DOHH2 (cell line): ENCODE data around the gene MAP3K15.

Source experiments
- EZH2phosphoT487 ChIP-seq: fragments of 200-600 bp; sonication (generic); IDR thresholded peaks from 2 replicates; pipeline ENCODE4 v1.6.1; 2017; ENCODE audit warnings: borderline replicate concordance, mild to moderate bottlenecking, antibody characterized with exemption, low read length, moderate library complexity, mixed read lengths
- TF ChIP-seq, protein P1 (sequence below): fragments of 200-600 bp; sonication (generic); IDR thresholded peaks from one replicate; pipeline ENCODE4 v1.5.1; 2014; ENCODE audit warnings: antibody characterized with exemption, mild to moderate bottlenecking, low read depth, low read length; ENCODE audit not compliant: poor library complexity, severe bottlenecking

GRCh38 chrX:19457662-19458061 lies 57.6 kb downstream of the MAP3K15 start:
- TF ChIP-seq, protein P1, sequence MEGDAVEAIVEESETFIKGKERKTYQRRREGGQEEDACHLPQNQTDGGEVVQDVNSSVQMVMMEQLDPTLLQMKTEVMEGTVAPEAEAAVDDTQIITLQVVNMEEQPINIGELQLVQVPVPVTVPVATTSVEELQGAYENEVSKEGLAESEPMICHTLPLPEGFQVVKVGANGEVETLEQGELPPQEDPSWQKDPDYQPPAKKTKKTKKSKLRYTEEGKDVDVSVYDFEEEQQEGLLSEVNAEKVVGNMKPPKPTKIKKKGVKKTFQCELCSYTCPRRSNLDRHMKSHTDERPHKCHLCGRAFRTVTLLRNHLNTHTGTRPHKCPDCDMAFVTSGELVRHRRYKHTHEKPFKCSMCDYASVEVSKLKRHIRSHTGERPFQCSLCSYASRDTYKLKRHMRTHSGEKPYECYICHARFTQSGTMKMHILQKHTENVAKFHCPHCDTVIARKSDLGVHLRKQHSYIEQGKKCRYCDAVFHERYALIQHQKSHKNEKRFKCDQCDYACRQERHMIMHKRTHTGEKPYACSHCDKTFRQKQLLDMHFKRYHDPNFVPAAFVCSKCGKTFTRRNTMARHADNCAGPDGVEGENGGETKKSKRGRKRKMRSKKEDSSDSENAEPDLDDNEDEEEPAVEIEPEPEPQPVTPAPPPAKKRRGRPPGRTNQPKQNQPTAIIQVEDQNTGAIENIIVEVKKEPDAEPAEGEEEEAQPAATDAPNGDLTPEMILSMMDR, result no peak
- no peak for TF ChIP-seq EZH2phosphoT487
